Chondrocyte (in vitro differentiated cells): ENCODE data around the gene MACROD2. TPM values are rescaled to one million over a fixed set of nuclear protein-coding genes. Genes with fewer than 3 reads are reported as not detected.
"Not testable (repeated sequence)": the region's sequence is repeated elsewhere in the genome, so short reads cannot be mapped to it uniquely, and the experiment has no call there.

ENCODE experiments used
- DNase-seq: peaks from one replicate; pipeline ENCODE4 v3.0.0; 2021; ENCODE audit warnings: mixed read lengths, low spot score
- H3K27ac Mint-ChIP-seq: one replicate; pipeline ENCODE4 v1.8.0; 2021; ENCODE audit warnings: mild to moderate bottlenecking, moderate library complexity, mixed read lengths; ENCODE audit not compliant: unreplicated experiment
- H3K27me3 Mint-ChIP-seq: 2 replicates; pipeline ENCODE4 v1.8.0; 2021; ENCODE audit warnings: low read depth, mixed read lengths
- H3K36me3 Mint-ChIP-seq: 2 replicates; pipeline ENCODE4 v1.8.0; 2021; ENCODE audit warnings: low read depth, mixed read lengths
- H3K4me1 Mint-ChIP-seq: 2 replicates; pipeline ENCODE4 v1.8.0; 2021; ENCODE audit warnings: low read depth, mild to moderate bottlenecking, mixed read lengths
- H3K4me3 Mint-ChIP-seq: one replicate; pipeline ENCODE4 v1.8.0; 2021; ENCODE audit warnings: mild to moderate bottlenecking, moderate library complexity, mixed read lengths; ENCODE audit not compliant: unreplicated experiment
- H3K9me3 Mint-ChIP-seq: 2 replicates; pipeline ENCODE4 v1.8.0; 2021; ENCODE audit warnings: low read depth, mixed read lengths
- CTCF ChIP-seq: fragments of 200-600 bp; sonication (generic); IDR thresholded peaks from 2 replicates; pipeline ENCODE4 v1.5.0; 2021; ENCODE audit warnings: antibody characterized with exemption, mild to moderate bottlenecking, moderate library complexity
- total RNA-seq: library from RNA; stranded (reverse); gene quantifications from 3 replicates; pipeline ENCODE4 v1.2.1, GENCODE V29; 2021

MACROD2 gene
- total RNA-seq, 1 donor from 2014 or later = 3.2 TPM

GRCh38 chr20:14030991-14031390 is 35.7 kb downstream of the MACROD2 start:
- Mint-ChIP-seq H3K4me3 (no peak overlapping the region), H3K36me3 (peaks cover 3% of the 10 kb centered on the region), H3K27ac (no peak overlapping the region), H3K4me1 (peaks cover 3% of the 10 kb centered on the region), H3K27me3 (no peaks in the 10 kb centered on the region), H3K9me3 (peaks cover 5% of the 10 kb centered on the region)
- TF ChIP-seq CTCF = no peak
- no peak for DNase-seq

- no peak for TF ChIP-seq CTCF
- H3K9me3 Mint-ChIP-seq = no peaks in the 10 kb centered on the region
- no peaks in the 10 kb centered on the region for H3K27me3 Mint-ChIP-seq
These were observed 38.0 kb downstream of the MACROD2 start for GRCh38 chr20:14033310-14033709.

GRCh38 chr20:14036567-14036966 is 41.3 kb downstream of the MACROD2 start:
- Mint-ChIP-seq H3K4me1 (no peaks in the 10 kb centered on the region), H3K4me3 (no peak overlapping the region), H3K27me3 (no peaks in the 10 kb centered on the region), H3K36me3 (no peaks in the 10 kb centered on the region), H3K27ac (no peak overlapping the region), H3K9me3 (no peaks in the 10 kb centered on the region)
- TF ChIP-seq CTCF = no peak
- no peak for DNase-seq

More at GRCh38 chr20:14033310-14033709, 38.0 kb downstream of the MACROD2 start:
- no peak for DNase-seq
- Mint-ChIP-seq H3K4me1 (peaks cover 3% of the 10 kb centered on the region), H3K4me3 (no peak overlapping the region), H3K36me3 (no peaks in the 10 kb centered on the region), H3K27ac (no peak overlapping the region)

GRCh38 chr20:14044712-14045276 is 49.5 kb downstream of the MACROD2 start:
- DNase-seq, H3K36me3 Mint-ChIP-seq, H3K9me3 Mint-ChIP-seq, H3K4me1 Mint-ChIP-seq, H3K27ac Mint-ChIP-seq, H3K27me3 Mint-ChIP-seq, H3K4me3 Mint-ChIP-seq: not testable (repeated sequence)

GRCh38 chr20:14046534-14046933 is 51.2 kb downstream of the MACROD2 start:
- H3K9me3 Mint-ChIP-seq = no peaks in the 10 kb centered on the region
- H3K27me3 Mint-ChIP-seq = peaks cover 2% of the 10 kb centered on the region
- no peak for DNase-seq
- no peaks in the 10 kb centered on the region for H3K4me1 Mint-ChIP-seq
- no peak overlapping the region for H3K4me3 Mint-ChIP-seq
- H3K27ac Mint-ChIP-seq = no peak overlapping the region
- no peaks in the 10 kb centered on the region for H3K36me3 Mint-ChIP-seq
- TF ChIP-seq CTCF = no peak

GRCh38 chr20:14049111-14049510 is 53.8 kb downstream of the MACROD2 start:
- Mint-ChIP-seq H3K9me3 (no peaks in the 10 kb centered on the region), H3K27ac (no peak overlapping the region), H3K4me1 (no peaks in the 10 kb centered on the region), H3K4me3 (no peak overlapping the region), H3K36me3 (no peaks in the 10 kb centered on the region), H3K27me3 (peaks cover 3% of the 10 kb centered on the region)
- TF ChIP-seq CTCF = no peak
- no peak for DNase-seq
